Measurements from ENCODE around the gene ENTHD1.
"Not testable (repeated sequence)": the region's sequence is repeated elsewhere in the genome, so short reads cannot be mapped to it uniquely, and the experiment has no call there.

Gene ENTHD1

DNA sequence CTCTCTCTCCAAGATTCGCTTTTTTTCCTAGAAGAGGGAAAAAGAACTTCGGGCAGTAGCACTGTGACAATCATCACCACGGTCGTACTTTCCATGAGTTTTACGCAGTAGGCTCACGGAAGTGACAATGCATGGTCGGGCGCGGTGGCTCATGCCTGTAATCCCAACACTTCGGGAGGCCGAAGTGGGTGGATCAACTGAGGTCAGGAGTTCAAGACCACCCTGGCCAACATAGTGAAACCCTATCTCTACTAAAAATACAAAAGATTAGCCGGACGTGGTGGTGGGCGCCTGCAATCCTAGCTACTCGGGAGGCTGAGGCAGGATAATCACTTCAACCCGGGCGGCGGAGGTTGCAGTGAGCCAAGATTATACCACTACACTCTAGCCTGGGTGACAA lies 30.7 kb upstream of the ENTHD1 start:
- DNase-seq (ENCODE audit: low spot score) = no peak

DNA sequence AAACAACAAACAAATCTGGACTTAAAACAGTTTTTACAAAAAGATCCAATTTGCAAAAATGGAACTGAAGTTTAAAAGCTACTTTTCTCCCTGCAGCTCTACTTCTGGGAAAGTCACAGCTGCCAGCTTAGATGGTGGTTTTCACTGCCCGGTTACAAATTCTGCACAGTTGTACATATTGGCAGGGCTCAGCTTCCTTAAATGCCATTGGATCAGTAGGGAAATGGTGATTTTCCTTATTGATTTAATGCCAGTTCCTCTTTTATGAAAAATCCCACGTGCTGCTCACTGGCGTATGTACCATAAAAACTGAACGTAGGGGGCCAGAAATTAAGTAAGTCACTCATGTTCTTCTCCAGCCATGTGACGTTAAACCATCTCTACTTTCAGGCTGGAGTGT lies 30.1 kb upstream of the ENTHD1 start:
- no peak for DNase-seq (ENCODE audit: low spot score)

DNA sequence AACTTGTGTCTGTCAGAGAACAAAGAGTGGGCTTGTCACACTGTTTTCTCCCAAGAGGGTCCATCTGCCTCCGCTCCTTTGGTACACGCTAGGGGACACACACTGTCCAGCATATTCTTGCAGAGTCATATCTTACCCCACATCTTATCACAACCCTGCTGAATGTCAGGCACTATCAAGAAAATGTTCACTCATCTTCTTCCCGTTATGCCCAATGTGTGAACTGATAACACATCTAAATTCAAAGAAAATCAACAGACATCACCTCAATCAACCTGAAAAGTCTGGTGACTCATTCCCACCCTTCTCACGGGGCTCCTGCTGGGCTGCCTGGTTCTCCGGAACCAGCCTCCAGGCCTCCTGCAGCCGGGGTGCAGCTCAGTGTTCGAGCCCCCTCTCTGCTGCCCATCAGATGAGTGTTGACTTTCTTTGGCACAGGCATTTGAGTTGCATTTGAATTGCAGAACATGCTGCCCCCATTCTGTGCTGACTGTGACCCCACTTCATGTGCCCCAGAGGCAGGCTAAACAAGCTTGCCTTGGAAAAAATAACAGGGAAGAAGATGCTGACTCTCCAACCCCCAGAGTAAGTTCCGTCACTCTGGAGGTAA lies 26.7 kb upstream of the ENTHD1 start:
- DNase-seq (ENCODE audit: low spot score) = no peak

DNA sequence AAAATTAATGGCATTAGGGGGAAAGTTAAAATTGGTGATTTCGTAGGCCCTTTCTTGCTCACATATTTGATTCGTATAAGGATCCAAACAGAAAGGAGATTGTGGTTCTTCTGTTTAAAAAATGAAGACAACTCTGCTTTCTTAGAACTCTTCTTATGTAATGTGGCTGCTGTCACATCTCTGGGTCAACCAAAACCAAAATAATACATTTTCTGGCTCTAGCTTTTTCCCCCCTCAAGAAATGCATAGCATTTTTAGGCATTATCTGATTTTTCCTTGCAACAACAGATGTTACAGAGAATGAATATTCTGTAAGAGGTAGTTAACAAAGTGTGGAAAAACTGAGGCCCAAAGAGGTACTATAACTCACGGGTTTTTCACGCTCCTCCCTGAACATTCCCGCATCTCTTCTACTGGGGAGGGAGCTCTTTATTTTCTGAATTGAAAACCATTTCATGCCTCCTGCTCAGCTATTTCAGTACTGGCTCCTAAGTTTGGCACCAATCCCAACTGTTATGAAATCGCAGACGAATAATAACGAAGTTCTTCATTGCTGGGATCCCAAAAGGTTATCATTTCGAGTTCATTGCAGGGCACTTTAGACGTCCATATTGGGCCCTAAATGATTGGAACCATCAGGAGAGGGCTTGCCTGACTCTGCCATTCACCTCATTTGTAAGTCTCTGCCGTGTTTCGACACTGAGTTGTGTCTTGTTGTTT lies 24.4 kb upstream of the ENTHD1 start:
- no peak for DNase-seq (ENCODE audit: low spot score)

DNA sequence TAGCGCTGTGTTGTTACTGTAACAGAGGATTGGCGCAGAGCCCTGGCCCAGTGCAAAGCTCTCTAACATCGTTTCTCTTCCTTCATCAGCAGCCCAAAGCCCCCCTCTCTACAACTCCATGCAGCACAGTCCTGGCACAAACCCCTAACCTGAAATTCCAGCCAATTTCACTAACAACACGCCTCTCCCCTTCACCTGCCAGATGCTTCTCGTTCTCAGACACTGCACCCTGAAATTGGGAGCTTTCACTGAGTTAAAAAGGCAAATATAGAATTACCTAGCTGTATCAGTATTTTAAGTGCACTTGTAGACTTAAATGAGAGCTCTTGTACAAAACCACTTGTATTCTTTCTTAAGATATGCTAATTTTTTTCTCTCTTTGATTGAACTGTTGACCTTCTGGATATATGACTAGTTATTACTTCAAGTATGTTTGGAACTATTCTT lies 23.7 kb upstream of the ENTHD1 start:
- DNase-seq (ENCODE audit: low spot score) = no peak

DNA sequence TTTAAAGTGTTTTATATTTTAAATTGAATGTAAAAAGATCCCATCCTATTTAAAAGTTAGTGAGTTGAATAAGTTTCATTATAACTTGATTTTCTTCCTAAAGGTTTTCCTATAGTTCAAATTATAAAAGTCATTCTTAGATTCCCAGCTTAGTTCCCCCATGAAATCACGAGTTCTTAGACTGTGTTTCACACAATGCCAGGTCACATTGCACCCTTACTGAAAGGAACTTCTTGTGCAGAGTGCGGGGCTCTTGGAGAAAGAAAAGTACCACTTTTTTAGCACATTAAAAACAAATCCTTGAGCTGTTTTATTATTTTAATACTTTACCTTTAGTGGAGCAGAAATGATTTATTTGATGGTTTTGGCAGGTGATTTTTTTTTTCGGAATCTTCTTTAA lies 22.9 kb upstream of the ENTHD1 start:
- no peak for DNase-seq (ENCODE audit: low spot score)

DNA sequence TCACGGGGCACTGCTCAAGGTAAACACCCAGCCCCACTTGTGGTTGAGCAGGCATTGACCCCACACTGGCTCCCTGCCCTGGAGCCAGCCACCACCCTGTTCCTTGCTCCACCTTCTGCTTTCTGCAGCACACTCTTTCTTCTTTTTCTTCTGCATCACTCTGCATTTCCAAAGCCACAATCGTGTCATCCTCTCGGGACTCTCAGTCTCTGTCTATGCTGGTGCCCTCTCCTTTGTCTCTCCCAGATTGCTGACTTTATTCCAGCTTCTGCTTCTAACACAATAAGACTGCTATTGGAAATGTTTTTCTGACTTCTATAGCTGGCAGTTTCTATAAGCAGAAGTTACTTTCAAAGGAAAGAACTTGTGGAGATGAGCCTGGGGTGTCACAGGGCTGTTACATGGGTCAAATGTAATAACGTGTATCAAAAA lies 21.8 kb upstream of the ENTHD1 start:
- DNase-seq (ENCODE audit: low spot score) = no peak

DNA sequence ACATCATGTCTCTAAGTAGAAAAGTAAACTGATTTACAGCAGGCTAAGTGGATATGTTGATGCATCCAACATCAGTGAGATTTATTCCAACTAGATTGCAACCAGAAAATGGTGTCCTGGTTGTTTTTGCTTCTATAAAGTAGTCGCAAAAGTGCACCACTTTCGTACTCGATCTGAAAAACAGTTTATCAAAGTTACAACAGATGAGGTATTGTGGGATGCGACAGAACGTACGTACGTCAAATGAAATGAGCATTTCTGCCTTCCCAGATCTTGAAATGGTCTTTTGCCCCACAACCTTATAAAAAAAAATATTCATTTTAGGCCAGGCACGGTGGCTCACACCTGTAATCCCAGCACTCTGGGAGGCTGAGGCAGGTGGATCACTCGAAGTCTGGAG lies 21.0 kb upstream of the ENTHD1 start:
- DNase-seq (ENCODE audit: low spot score) = no peak

DNA sequence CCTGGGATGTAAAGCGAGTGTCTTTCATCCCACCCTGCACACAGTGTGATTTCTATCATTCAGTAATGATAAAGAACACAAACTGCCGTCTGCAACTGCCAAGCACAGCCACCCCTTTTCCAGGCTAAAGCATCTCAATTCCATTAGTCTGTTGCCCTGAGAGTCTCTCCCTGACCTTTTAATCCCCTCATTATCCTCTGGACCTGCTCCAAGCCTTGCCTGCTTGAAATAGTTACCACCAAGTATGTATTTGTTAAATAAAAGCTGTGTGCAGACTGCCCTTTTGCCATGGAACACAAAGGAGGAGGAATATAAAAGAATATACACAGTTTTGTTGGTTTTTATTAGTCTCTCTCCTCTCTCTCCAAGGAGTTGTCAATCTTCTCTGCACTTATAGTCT lies 20.3 kb upstream of the ENTHD1 start:
- DNase-seq (ENCODE audit: low spot score) = no peak

DNA sequence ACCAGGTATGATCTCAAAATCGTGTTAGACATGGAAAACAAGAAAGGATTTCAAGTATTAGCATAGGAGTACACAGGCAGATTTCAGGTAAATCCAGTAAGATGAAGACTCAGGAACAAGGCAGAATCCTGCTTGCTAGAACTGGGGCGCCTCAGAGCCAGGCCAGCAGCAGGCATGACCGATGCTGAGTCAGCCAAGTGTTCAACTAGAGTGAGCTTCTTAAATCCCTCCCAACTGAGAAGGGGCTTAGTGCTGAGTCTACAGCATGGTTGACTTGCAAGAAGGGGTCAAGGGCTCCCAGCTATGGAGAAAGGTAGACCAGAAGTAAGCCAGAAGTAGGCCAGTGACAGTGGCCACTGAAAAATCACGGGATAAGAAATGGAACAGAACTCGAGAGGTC lies 19.8 kb upstream of the ENTHD1 start:
- no peak for DNase-seq (ENCODE audit: low spot score)

DNA sequence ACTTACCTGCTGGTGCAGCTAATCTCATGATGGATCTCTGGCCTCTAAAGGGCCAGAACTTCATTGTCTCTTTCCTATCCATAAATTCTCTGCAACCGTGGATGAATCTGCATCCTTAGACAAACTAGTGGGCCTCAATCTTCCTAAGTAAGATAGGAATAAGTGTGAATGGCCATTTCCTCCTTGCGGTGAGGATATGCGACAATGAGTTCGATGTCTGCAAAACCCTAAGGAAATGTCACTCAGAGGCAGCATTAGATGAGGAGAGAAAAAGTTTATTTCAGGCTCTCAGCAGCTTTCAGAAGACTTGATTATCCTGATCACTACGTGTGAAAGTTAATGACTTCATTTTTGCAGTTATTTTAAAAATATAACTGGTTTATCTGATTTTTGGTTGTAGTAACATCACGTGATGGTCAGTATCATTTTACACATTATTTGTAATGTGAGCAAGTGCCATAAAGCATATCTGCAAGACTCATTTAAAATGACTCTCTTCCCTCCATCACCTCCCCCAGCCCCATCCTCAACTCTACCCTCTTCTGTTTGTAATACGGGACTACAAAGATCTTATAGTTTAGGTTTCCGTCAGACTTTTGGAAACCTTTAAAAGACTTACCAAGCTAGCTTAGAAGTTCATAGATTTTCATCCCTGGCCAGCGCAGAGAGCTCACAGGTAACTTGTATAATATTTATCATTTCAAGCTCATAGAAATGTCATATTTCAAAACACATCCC lies 17.5 kb upstream of the ENTHD1 start:
- DNase-seq (ENCODE audit: low spot score) = no peak

DNA sequence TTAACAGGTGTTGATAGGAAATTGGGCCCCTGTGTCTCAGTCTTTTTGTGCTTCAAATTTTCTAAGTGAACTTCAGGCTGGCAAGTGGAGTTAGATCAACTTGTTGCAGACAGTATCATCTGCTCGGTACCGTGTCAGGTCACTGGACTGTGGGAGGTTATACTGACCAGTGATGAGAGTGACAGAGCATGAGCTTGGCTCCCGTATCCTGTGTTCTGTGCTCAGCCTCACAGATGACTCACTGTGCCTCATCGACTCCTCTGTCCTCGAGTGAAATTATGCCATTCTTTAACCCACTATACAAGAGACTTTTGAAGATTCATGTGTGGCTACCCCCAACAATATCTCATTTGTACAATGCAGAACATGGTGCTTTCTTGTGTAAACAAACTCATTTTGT lies 15.2 kb upstream of the ENTHD1 start:
- no peak for DNase-seq (ENCODE audit: low spot score)

DNA sequence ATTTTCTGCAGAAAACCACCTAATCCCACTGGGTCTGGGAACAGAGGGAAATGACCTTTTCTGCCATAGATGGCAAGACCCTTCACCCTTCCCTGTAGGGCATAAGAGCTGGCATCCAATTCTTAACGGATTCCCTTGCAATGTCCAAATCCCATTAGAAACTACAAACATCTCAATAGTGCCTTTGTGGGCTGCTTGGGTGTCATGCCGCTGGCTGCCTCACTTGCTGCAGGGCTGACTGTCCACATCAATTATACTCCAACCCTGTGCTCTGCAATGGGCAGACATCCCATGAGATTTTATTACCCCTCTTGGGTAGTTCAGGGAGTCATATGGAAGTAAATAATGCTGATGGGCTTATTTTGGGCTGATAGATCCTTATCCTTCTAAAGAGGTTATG lies 14.6 kb upstream of the ENTHD1 start:
- DNase-seq (ENCODE audit: low spot score) = no peak

DNA sequence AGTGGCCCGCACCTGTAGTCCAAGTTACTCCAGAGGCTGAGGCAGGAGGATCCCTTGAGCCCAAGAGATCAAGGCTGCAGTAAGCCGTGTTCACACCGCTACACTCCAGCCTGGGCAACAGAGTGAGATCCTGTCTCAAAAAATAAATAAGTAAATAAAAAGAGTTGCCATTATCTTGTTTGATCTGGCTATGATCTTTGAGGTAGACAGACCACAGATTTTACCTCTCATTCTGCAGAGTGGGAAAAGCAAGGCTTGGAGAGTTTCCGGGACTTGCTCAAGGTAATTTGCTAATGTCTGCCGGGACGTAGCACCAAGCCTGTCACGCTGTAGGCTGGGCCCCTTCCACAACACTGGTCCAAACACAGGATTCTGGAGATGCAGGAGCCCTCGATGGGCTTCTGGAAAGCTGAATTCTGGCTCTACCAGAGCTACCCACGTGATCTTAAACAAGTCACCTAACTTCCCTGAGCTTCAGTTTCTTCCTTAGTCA lies 14.1 kb upstream of the ENTHD1 start:
- no peak for DNase-seq (ENCODE audit: low spot score)

DNA sequence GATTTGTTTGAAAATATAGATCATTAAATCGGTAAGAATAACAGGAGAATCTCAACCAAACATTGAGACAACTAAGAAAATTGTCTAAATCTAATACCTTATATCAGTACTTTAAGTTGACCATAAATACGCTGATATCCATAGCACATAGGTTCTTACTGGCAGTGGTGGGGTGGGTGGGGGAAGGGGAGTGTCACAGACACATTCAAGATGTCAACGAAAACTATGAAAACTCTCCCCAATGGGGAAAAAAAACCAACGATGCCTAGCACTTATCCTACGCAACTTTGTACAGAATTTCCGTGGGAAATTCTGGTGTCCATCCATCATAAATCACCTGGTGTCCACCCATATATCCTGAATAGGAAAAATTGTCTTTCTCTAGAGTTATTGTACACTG lies 13.5 kb upstream of the ENTHD1 start:
- DNase-seq (ENCODE audit: low spot score) = no peak

DNA sequence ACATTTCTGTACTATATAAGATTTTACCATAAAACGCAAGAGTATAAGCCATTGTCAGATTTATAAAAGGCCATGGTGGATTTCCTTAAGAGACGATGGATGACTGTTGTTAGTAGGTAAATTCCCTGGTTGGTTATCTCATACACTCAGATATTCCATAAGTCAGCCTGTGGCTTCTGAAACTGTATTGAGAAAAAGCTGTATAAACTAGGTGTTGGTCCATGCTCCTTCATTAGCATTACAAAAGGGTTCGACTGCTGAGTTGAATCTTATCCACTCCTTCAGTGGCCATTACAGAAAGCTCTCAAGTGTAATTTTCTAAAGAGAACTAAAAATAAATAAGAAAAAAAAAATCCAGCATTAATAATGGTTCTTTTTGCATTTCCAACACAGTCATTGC lies 12.6 kb upstream of the ENTHD1 start:
- no peak for DNase-seq (ENCODE audit: low spot score)

DNA sequence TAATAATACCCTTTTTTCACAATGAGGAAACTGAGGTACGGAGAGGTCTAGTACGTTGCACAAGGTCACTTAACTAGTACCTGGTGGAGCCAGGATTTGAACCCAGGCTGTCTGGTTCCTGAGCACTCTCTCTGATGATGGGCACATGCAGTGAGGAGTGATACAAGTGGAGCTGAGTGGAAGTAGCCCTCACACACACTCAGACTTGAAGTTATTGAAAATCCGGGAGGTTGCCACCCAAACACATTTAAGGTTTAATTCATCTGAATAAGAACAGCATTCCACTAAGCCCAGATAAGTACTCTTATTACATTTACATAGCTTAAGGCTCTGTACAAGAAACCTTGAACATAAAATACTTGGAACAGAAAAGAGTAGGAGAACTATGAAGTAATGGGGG lies 12.1 kb upstream of the ENTHD1 start:
- no peak for DNase-seq (ENCODE audit: low spot score)

DNA sequence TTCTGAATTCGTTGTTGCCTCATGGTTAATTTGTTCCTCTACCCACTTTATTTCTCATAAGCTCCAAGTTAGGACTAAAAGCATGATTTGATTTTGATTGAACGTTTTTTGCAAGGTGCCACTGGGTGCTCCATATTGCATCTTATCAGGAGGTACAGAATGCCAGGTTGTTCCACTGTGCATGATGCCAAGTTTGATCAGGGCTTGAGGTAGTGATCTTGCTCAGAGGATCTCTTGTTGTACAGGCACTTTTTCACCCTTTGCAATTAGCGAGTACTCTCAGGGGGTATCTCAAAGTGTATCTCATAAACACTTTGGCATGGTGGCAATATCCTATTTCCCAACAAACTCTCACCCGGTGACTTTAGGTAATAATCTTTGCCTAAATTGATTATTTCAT lies 11.3 kb upstream of the ENTHD1 start:
- DNase-seq (ENCODE audit: low spot score) = no peak

DNA sequence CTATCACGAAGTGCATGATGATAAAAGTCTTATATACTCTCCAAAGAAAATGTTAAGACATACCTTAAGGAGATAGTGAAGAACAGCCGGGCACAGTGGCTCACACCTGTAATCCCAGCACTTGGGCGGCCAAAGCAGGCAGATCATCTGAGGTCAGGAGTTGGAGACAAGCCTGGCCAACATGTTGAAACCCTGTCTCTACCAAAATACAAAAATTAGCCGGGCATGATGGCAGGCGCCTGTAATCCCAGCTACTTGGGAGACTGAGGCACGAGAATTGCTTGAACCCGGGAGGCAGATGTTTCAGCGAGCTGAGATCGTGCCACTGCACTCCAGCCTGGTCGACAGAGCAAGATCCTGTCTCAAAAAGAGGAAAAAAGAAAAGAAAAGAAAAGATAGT lies 10.5 kb upstream of the ENTHD1 start:
- not testable (repeated sequence) for DNase-seq (ENCODE audit: low spot score)

DNA sequence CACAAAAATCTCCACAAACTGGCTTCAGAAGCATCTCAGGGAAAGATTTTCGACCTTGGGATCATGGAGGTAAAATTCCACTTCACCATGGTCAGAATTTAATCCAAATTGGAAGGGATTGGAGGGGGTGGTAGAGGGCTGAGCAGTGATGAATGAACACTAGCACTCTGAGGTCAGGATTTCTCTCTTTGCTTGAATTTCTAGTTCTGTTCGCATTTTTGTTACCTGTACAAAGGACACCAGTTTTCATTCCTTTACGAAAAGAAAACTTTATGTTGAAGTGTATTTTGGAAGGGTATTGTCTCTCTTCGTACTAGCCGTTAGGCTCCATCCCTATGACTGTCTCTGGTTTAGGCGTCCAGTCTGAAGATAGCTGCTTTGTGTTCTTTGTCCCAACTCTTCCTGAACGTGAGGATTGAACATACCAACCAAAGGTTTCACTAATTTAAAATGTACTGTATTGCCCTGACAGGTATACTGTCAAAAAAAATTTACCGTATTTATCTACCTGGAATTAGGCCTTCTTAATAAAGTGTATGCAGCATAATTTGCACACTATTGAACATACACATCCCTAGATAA lies 8.1 kb upstream of the ENTHD1 start:
- no peak for DNase-seq (ENCODE audit: low spot score)

DNA sequence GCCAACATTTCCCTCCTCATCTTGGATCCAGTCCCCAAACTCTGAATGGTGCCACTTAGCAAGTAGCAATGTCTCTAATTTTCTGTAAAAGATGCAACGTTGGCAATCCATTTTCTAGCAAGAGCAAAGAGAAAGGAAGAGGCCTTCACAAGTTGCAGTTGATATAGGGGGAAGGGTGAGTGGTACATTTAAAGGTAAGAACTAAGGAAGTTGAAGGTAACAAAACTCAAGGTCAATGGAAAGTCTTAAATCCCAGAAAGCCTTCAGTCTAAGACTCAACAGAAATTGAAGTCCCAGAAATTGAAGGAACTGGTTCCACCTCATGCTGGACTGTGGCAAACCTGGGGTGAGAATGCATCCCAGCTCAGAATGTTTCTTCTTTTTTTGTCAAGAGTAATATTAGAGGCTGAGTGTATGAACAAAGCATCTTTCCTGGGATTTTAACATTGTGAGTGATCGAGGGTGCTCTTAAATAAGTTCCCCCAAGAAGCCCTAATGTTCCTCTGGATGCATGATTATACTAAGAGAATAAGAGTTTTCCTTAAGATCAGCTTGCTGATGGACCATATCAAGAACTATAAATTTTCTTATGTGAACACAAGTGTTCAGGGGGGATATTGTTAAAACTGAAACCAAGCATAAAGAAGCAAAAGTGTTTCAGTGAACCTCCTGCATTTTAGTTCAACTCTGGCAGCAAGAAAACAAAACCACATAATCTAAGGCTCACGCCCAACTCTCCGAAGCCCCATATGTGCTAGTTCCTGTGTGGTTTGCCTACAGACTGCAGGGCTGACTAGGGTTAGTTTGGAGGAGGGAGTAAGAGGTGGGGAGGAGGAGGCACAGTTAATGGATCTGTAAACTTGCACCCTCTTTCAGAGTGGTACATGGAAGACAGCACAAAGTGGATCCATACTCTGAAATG lies 7.0 kb upstream of the ENTHD1 start, which contains the start of gene GRAP2:
Gene GRAP2, plus strand, starts transcription at position 779 of the 922 bp plus-strand sequence. CDS start 46,023 bp downstream, outside the sequence.
- no peak for DNase-seq (ENCODE audit: low spot score)

DNA sequence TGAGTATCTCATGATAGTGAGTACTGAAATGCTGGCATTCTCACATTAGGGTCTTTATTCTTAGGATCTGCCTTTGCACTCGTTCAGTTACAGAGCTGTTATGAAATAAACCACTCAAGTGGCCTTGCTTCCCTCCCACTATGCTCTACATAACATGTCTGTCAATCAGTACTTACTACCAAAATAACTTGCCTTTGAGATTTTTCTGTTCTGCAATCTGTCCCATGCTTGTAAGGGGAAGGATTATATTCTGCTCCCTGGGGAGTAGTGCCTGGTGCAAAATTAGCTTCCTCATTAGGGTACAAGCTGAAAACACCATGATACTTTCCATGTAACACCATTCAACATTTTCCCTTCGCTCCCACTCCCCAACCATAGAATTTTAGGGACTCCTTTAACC lies 5.4 kb upstream of the ENTHD1 start:
- no peak for DNase-seq (ENCODE audit: low spot score)
